Lower leg skin (tissue), 4 donors: ENCODE data around the gene R3HDM4. TPM values are rescaled to one million over a fixed set of nuclear protein-coding genes. Genes with fewer than 3 reads are reported as not detected.

Experiments used
- DNase-seq, 2 donors: peaks; one replicate each; pipeline ENCODE4 v3.0.0-alpha.2; 2019; ENCODE audit warnings: low spot score in 2 of 2
- H3K4me3 ChIP-seq: fragments of 200-600 bp; sonication (generic); 2 replicates; pipeline ENCODE4 v1.5.1; 2017; ENCODE audit warnings: mild to moderate bottlenecking, low read depth; ENCODE audit not compliant: poor library complexity, severe bottlenecking
- POLR2A ChIP-seq, 2 donors: fragments of 450-650 bp; IDR thresholded peaks; one replicate each; pipeline ENCODE4 v1.6.1; 2016 to 2017; ENCODE audit warnings: antibody characterized with exemption in 2 of 2, mild to moderate bottlenecking in 1 of 2, moderate library complexity in 1 of 2
- WGBS, 2 donors: methylation state at CpG; one replicate each; pipeline ENCODE4 v1.1.5; 2018; 5-methylcytosine and 5-hydroxymethylcytosine counted together
- intact Hi-C: fragments of 100-400 bp; cut with DNase I; formaldehyde crosslinking; loops from one replicate; pipeline ENCODE4 v1.15.0; 2023; ENCODE audit warnings: low total_unique reads
- total RNA-seq, 4 donors: library from RNA; depleted of rRNA; stranded (reverse); fragments of >200 nt; gene quantifications; one replicate each; pipeline ENCODE4 v1.1.0, GENCODE V29; 2016
- TF ChIP-seq, protein P1 (sequence below), 3 donors: fragments of 450-650 bp; IDR thresholded peaks; one replicate each; pipeline ENCODE4 v1.5.1; 2016; ENCODE audit warnings: antibody characterized with exemption in 3 of 3, mild to moderate bottlenecking in 3 of 3, moderate library complexity in 2 of 3

The R3HDM4 gene
- total RNA-seq, 4 donors from 2014 or later = 58.1 to 75.6 (median 65.8) TPM

DNA sequence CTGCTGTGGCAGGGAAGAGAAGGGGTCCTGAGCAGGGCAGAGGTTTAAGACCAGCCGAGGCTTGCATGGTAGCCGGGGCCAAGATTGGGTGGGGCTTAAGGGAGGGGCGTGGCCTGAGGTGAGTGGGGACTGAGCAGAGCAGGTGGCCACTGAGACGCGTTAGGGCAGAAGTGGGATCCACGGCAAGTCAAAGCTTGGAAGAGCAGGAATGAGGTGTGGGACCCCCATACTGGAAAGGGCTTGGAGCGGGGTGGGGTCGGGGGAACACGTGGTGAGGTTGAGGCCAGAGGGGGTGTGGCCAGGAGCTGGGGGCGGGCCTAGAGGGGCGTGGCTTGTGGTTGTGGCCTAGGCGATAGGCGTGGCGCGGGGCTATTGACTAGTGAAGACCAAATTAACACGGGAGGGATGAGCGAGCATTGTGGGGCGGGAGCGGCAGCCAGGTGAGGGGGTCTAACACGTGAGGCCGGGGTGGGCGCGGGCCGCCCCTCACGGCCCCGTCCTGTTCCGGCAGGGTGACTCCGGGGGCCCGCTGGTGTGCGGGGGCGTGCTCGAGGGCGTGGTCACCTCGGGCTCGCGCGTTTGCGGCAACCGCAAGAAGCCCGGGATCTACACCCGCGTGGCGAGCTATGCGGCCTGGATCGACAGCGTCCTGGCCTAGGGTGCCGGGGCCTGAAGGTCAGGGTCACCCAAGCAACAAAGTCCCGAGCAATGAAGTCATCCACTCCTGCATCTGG is 50.3 kb downstream of the R3HDM4 start:
- DNase-seq = peak; percentile 69 to 94
- intact Hi-C loops = no loop called here
- H3K4me3 ChIP-seq = no peak overlapping the region
- WGBS, 2 donors = 19 to 29% methylated on average over 38 to 41 of the region's 48 CpGs
- no peak for TF ChIP-seq POLR2A (IDR thresholded peaks at IDR 0.05)
- TF ChIP-seq, protein P1, sequence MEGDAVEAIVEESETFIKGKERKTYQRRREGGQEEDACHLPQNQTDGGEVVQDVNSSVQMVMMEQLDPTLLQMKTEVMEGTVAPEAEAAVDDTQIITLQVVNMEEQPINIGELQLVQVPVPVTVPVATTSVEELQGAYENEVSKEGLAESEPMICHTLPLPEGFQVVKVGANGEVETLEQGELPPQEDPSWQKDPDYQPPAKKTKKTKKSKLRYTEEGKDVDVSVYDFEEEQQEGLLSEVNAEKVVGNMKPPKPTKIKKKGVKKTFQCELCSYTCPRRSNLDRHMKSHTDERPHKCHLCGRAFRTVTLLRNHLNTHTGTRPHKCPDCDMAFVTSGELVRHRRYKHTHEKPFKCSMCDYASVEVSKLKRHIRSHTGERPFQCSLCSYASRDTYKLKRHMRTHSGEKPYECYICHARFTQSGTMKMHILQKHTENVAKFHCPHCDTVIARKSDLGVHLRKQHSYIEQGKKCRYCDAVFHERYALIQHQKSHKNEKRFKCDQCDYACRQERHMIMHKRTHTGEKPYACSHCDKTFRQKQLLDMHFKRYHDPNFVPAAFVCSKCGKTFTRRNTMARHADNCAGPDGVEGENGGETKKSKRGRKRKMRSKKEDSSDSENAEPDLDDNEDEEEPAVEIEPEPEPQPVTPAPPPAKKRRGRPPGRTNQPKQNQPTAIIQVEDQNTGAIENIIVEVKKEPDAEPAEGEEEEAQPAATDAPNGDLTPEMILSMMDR (IDR thresholded peaks at IDR 0.05) = no peak

DNA sequence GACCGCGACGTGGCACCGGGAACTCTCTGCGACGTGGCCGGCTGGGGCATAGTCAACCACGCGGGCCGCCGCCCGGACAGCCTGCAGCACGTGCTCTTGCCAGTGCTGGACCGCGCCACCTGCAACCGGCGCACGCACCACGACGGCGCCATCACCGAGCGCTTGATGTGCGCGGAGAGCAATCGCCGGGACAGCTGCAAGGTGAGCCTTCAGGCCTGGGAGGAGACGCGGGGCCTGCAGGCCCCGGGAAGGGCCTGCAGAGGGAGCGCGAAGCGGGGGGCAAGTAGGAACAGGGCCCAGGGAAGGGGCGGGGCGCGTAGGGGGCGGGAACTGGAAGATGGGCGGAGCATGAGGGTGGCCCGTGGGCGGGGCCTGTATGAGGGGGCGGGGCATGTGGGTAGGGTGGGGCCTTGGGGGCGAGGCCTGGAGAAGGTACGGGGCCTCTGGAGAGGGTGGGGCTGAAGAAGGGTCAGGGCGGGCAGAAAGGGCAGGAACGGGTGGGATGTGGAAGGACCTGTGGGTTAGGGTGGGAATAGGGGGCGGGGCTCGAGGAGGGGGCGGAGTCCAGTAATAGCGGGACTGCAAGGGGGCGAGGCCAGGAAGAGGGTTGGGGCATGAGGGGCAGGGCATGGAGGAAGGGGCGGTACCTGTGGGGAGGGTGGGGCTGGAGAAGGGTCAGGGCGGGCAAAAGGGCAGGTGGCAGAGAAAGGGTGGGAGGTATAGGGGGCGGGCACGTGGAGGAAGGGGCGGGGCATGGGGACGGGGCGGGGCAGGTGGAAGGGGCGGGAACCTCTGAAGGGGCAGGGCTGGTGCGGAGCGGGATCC is 51.1 kb downstream of the R3HDM4 start:
- WGBS, 2 donors = 17 to 18% methylated on average over 27 to 56 of the region's 60 CpGs
- DNase-seq = no peak
- intact Hi-C loops = loop anchor here (1.0 kb wide), 1 partner anchor 29 kb away; no protein-coding TSS in a partner anchor
- TF ChIP-seq, protein P1 (IDR thresholded peaks at IDR 0.05) = no peak
- TF ChIP-seq POLR2A (IDR thresholded peaks at IDR 0.05) = no peak
- H3K4me3 ChIP-seq = no peak overlapping the region

DNA sequence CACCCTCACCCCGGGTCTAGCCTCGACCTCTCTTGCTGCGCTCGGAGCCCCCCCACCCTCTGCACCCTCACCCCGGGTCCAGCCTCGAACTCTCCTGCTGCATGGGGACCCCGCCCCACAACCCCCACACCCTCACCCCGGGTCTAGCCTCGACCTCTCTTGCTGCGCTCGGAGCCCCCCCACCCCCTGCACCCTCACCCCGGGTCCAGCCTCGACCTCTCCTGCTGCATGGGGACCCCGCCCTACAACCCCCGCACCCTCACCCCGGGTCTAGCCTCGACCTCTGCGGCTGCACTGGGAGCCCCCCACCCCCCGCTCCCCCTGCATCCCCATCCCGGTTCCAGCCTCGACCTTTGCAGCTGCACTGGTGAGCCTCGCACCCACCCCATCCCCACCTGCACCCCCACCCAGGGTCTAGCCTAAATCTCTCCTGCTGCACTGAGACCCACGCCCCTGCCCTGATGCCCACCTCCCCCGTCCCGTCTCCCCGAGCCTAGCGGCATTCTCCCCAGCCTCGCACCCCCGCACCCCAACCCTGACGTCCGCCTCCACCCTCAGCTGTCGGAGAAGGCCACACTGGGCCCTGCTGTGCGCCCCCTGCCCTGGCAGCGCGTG is 51.8 kb downstream of the R3HDM4 start:
- intact Hi-C loops = loop anchor here (1.0 kb wide), 1 partner anchor 28 kb away; no protein-coding TSS in a partner anchor
- TF ChIP-seq POLR2A (IDR thresholded peaks at IDR 0.05) = no peak
- TF ChIP-seq, protein P1 (IDR thresholded peaks at IDR 0.05) = no peak
- no peak for DNase-seq
- no peak overlapping the region for H3K4me3 ChIP-seq
- 45 to 61% methylated on average over 15 to 29 of the region's 35 CpGs for WGBS, 2 donors

DNA sequence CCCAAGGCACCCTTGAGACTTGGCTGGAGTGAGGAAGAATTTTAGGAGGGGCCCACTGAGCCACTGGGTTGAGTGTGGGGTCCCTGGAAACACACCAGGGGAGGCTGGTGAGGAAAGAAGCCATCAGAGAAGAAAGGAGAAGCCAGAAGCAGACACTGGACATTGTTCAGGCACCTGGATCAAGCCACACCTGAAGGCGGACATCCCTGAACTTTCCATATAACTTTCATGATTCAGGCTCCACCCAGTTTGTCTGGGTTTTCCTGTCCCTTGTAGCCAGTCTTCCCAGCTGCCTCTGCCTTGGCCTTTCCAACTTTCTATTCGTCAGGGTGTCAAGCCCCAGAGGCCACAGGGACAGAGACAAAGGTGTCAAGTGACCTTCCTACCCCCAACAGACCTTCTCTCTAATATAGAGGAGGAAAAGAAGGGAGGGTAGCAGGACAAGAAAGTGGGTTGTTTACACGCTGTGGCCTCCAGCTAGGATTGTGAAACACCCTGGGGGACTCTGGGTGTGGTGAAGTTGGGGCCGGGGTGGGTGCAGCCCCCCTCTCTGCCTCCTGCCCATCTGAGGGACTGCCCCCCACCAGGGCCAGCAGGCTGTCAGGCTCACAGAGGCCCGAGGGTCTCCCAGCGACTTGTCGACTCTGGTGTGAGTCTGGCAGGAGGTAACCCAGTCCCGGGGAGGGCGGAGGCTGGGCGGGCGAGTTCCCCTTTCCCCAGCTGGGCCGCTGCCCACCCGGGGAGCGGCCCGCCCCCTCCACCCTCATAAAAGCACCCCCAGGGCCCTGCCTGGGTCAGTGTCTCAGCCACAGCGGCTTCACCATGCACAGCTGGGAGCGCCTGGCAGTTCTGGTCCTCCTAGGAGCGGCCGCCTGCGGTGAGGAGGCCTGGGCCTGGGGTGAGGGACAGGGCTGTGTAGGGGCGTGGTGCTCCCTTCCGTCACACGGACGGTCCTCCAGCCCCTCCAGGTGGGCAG is 53.9 kb downstream of the R3HDM4 start, which contains the start of gene CFD:
TSS of gene CFD (plus strand) at position 797 of the 976 bp plus-strand sequence. CDS start at position 823, 26 bp downstream.
- DNase-seq = peak; percentile 73 to 96
- 24 to 36% methylated on average over 11 to 13 of the region's 24 CpGs for WGBS, 2 donors
- TF ChIP-seq, protein P1 (IDR thresholded peaks at IDR 0.05) = no peak
- peak in 1 of 2 donors; percentile 63 for TF ChIP-seq POLR2A (IDR thresholded peaks at IDR 0.05)
- peak within 1 kb of the TSS; percentile 22 for H3K4me3 ChIP-seq
- intact Hi-C loops = loop anchor here (2.0 to 10.0 kb wide), 2 partner anchors 62 to 126 kb away; partner anchors contain the start of gene WDR18
